Transverse colon (tissue), 4 donors: ENCODE results near the gene LDLRAP1.

Experiments
- CTCF ChIP-seq, 5 experiments: fragments of 200-600 bp in 3 of 5; fragments of 450-650 bp in 2 of 5; sonication (generic) in 3 of 5; IDR thresholded peaks; 1 replicate in 2 of 5; 2 replicates in 3 of 5; pipeline ENCODE4 v1.5.1; 2016 to 2017; ENCODE audit warnings: antibody characterized with exemption in 5 of 5, inconsistent platforms in 3 of 5, mild to moderate bottlenecking in 2 of 5, moderate library complexity in 1 of 5
- EP300 ChIP-seq: sonication (generic); formaldehyde crosslinking; IDR thresholded peaks from one replicate; pipeline ENCODE4 v1.6.1; 2017; ENCODE audit warnings: antibody characterized with exemption, low read depth
- POLR2A ChIP-seq: fragments of 450-650 bp; IDR thresholded peaks from one replicate; pipeline ENCODE4 v1.6.1; 2016; ENCODE audit warnings: antibody characterized with exemption, mild to moderate bottlenecking, moderate library complexity
- POLR2AphosphoS5 ChIP-seq, 3 donors: sonication (generic); formaldehyde crosslinking; IDR thresholded peaks; one replicate each; pipeline ENCODE4 v1.6.1; 2016; ENCODE audit warnings: antibody characterized with exemption in 3 of 3

- TF ChIP-seq POLR2A (no peak), CTCF (IDR thresholded peaks at IDR 0.05) (peak in 2 of 5 experiments; percentile 13 to 22), POLR2AphosphoS5 (IDR thresholded peaks at IDR 0.05) (no peak), EP300 (no peak)
Observed at GRCh38 chr1:25523542-25523941, 19.9 kb upstream of the LDLRAP1 start.
